Type B pancreatic cell (in vitro differentiated cells): ENCODE data around the gene SESTD1. TPM values are rescaled to one million over a fixed set of nuclear protein-coding genes. Genes with fewer than 3 reads are reported as not detected.

Experiments used
- DNase-seq: peaks from one replicate; pipeline ENCODE4 v3.0.0; 2021; ENCODE audit warnings: mixed read lengths; ENCODE audit not compliant: unreplicated experiment; ENCODE audit errors: extremely low spot score
- H3K27ac Mint-ChIP-seq: 2 replicates; pipeline ENCODE4 v1.8.0; 2021; ENCODE audit warnings: mild to moderate bottlenecking, mixed read lengths
- H3K27me3 Mint-ChIP-seq: 2 replicates; pipeline ENCODE4 v1.8.0; 2021; ENCODE audit warnings: mixed read lengths
- H3K36me3 Mint-ChIP-seq: 2 replicates; pipeline ENCODE4 v1.8.0; 2021; ENCODE audit warnings: mixed read lengths
- H3K4me1 Mint-ChIP-seq: one replicate; pipeline ENCODE4 v1.8.0; 2021; ENCODE audit warnings: mixed read lengths; ENCODE audit not compliant: unreplicated experiment
- H3K4me3 Mint-ChIP-seq: 2 replicates; pipeline ENCODE4 v1.8.0; 2021; ENCODE audit warnings: mild to moderate bottlenecking, mixed read lengths
- H3K9me3 Mint-ChIP-seq: 2 replicates; pipeline ENCODE4 v1.8.0; 2021; ENCODE audit warnings: mixed read lengths
- CTCF ChIP-seq: fragments of 200-600 bp; sonication (generic); conservative IDR thresholded peaks from 2 replicates; pipeline ENCODE4 v1.5.0; 2021; ENCODE audit warnings: antibody characterized with exemption, mild to moderate bottlenecking
- total RNA-seq: library from RNA; stranded (reverse); gene quantifications from 2 replicates; pipeline ENCODE4 v1.2.1, GENCODE V29; 2021; ENCODE audit warnings: low replicate concordance

SESTD1 gene
- total RNA-seq, 1 donor from 2014 or later, result 75.9 TPM

DNA sequence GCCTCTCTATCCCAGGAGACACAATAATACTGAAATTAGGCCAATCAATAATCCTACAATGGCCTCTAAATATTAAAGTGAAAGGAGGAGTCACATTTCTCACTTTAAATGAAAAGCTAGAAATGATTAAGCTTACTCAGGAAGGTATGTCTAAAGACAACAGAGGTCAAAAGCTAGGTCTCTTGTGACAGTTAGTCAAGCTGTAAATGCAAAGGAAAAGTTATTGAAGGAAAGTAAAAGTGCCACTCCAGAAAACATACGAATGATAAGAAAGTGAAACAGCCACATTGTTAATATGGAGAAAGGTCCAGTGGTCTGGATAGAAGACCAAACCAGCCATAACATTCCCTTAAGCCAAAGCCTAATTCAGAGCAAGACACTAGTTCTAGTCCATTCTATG lies 9.5 kb downstream of the SESTD1 start:
- DNase-seq, result no peak
- Mint-ChIP-seq H3K36me3 (peaks cover 16% of the 10 kb centered on the region), H3K4me3 (no peak overlapping the region), H3K27me3 (no peaks in the 10 kb centered on the region), H3K9me3 (peaks cover 1% of the 10 kb centered on the region), H3K27ac (no peak overlapping the region), H3K4me1 (no peaks in the 10 kb centered on the region)
- TF ChIP-seq CTCF, result no peak

DNA sequence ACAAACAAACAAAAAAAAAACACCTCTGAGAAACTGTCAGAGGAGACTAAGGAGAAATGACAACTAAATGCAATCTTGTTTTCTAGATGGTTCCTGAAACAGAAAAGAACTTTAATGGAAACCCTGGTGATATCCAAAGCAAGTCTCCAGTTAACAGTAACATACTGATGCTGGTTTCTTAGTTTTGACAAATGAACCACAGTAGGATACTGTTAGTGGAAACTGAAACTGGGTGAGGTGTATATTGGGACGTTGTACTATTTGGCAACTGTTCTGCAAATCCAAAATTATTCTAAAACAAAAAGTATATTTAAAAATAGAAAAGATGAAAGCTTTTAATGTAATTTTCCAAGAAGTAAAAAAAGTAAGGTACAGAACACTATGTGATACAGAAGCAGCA lies 11.4 kb downstream of the SESTD1 start:
- peaks cover 23% of the 10 kb centered on the region for H3K36me3 Mint-ChIP-seq
- no peaks in the 10 kb centered on the region for H3K27me3 Mint-ChIP-seq
- H3K27ac Mint-ChIP-seq, result no peak overlapping the region
- peaks cover 8% of the 10 kb centered on the region for H3K9me3 Mint-ChIP-seq
- TF ChIP-seq CTCF, result no peak
- H3K4me3 Mint-ChIP-seq, result no peak overlapping the region
- no peak for DNase-seq
- H3K4me1 Mint-ChIP-seq, result no peaks in the 10 kb centered on the region

DNA sequence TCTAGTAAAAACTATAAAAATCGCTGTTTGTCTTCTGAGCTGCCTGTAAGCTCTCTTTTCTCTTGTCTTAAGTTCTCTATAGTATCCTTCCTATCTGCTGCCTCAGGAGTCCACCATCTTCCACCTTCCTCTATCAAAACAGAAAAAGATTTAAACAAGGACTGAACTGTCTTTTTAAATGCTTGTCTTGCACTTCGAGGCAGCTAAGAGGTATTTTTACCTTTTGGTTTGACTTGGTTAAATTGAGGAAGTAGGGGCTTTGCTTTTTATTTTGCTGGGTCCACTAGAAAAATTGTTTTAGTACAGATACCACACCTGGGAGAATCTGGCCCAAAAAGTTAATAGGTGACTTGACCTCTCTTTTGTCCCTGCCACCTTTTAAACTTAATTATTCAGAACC lies 12.2 kb downstream of the SESTD1 start:
- TF ChIP-seq CTCF, result no peak
- no peak overlapping the region for H3K4me3 Mint-ChIP-seq
- no peak overlapping the region for H3K27ac Mint-ChIP-seq
- DNase-seq, result no peak
- peaks cover 23% of the 10 kb centered on the region for H3K36me3 Mint-ChIP-seq
- H3K4me1 Mint-ChIP-seq, result no peaks in the 10 kb centered on the region
- peaks cover 8% of the 10 kb centered on the region for H3K9me3 Mint-ChIP-seq
- no peaks in the 10 kb centered on the region for H3K27me3 Mint-ChIP-seq

GRCh38 chr2:179251870-179252269 lies 12.8 kb downstream of the SESTD1 start:
- Mint-ChIP-seq H3K36me3 (peaks cover 23% of the 10 kb centered on the region), H3K27me3 (no peaks in the 10 kb centered on the region), H3K4me3 (no peak overlapping the region), H3K27ac (no peak overlapping the region), H3K9me3 (peaks cover 8% of the 10 kb centered on the region), H3K4me1 (no peaks in the 10 kb centered on the region)
- TF ChIP-seq CTCF, result no peak
- no peak for DNase-seq

DNA sequence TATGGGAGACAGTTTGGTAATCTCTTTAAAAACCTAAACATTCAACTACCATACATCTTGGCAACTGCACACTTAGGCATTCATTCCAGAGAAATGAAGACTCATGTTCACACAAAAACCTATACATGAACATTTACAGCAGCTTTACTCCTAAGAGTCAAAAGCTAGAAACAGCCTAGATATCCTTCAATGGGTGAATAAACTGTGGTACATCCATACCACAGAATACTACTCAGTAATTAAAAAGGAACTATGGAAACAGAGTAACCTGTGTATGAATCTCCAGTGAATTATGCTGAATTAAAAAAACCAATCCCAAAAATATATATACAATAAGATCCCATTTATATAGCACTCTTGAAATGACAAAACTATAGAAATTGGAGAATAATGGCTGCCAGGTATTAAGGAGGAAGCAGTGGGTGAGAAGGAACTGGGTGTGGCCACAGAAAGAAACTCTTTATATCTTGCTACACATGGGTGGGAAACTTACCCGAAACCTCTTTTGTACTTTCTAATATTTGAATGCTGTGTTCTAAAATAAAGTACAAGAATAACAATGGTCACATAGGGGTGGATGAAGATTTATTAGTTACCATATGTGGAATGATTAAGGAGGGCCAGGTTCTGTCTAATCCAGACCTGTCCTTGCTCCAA lies 13.7 kb downstream of the SESTD1 start:
- H3K36me3 Mint-ChIP-seq, result peaks cover 23% of the 10 kb centered on the region

More for the DNA sequence above, 13.7 kb downstream of the SESTD1 start:
- Mint-ChIP-seq H3K9me3 (peaks cover 13% of the 10 kb centered on the region), H3K27ac (no peak overlapping the region), H3K27me3 (no peaks in the 10 kb centered on the region), H3K4me3 (no peak overlapping the region), H3K4me1 (no peaks in the 10 kb centered on the region)
- no peak for DNase-seq
- no peak for TF ChIP-seq CTCF
